Stimulated activated CD8-positive, alpha-beta memory T cell treated with anti-CD3 and anti-CD28 coated beads, Interleukin-4, amount 100 ng/mL, for 24 hours (primary cell): ENCODE measurements around the gene FZD4.
"Not testable (repeated sequence)": the region's sequence is repeated elsewhere in the genome, so short reads cannot be mapped to it uniquely, and the experiment has no call there.

Experiments
- DNase-seq: peaks from one replicate; pipeline ENCODE4 v3.0.0-alpha.2; 2020; ENCODE audit warnings: low read depth

FZD4 gene

DNA sequence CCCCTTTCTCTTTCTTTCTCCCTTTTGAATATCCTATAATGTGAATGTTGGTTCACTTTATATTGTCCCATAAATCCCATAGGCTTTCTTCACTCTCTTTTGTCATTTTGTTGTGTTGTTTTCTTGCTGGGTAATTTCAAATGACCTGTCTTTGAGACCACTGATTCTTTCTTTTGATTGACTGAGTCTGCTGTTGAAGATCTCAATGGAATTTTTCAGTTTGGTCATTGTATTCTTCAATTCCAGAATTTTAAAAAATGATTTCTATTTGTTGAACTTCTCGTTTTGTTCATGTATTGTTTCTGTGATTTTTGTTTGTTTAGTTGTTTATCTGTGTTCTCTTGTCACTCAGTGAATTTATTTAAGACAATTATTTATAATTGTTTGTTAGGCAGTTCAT is 17.5 kb upstream of the FZD4 start:
- no peak for DNase-seq

DNA sequence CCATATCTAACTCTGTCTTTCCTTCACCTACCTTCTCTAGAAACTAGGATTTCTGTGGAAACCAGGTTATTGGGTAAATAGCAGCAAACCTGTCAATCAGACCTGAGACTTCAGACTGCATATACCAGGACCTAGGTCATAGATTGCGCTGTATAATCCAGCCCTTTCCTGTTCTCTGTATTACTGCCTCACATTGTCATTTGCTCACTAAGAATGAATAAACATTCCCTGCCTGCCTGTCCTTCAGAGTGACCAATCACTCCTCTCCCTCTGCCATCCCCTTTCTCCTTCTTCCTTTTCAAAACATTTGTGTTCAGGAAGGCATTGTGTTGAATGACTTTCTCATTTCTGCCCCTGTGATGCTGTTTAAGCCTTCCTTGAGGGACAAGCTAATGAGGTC is 14.1 kb upstream of the FZD4 start:
- DNase-seq: no peak

DNA sequence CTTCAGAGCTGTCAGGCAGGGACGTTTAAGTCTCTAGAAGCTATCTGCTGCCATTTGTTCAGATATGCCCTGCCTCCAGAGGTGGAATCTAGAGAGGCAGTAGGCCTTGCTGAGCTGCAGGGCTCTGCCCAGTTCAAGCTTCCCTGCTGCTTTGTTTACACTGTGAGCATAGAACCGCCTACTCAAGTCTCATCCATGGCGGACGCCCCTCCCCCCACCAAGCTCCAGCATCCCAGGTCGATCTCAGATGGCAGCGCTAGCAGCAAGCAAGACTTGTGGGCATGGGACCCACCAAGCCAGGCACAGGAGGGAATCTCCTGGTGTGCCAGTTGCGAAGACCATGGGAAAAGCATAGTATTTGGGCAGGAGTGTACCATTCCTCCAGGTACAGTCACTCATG is 12.4 kb upstream of the FZD4 start:
- not testable (repeated sequence) for DNase-seq

DNA sequence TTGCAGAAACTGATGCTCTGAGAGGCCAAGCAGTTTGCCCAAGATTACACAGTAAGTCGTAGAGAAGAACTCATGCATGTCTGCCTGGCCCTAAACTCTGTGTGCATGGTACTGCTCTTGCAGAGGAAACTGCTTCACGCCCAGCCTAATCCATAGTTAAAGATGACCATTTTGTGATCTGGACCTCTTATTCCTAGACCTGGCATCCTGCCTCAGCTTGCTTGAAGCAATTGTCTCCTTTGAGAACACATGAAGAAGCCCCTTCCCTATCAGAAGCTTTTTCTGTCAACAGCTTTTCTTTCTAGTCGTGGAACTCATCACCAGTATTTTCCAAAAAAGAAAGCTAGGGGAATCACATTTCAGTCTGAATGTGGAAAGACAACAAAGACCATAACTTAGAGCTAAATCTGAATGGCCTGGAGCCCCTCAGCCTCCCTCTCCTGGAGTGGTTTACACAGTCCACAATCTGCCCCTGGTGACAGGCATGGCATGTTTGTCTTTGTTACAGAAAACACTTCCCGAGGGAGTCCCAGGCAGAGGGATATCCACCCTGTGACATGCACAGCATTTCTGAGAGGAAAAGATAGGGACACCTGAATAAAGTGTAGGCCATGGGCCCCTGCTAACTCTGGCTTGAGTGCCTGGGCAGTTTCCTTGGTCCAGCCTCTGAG is 2.9 kb upstream of the FZD4 start:
- no peak for DNase-seq

DNA sequence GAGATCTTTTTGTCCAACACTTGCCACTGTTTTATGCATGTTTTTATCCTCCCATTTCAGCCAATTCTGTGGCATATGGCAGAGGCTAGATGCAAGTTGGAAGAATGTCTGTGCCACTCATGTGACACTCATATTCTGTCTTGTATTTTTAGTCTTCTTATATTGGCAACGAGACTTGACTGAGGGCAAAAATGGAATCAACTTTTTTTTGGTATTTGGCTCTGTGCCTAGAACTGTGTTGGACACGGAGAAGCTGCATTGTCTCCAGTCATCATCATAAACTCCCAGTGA is 1.7 kb upstream of the FZD4 start:
- no peak for DNase-seq

DNA sequence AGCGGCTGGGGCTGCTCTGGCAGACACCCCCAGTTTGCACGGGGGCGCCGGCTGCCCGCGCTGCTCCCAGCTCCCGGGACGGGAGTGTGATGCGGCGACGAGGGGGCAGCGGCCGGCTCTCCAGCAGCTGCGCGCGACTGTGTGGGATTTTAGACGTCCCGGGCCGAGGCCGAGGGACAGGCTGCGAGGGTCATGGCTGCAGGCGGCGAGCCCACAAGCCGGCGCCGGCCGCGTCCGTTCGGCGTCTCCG is 159 bp downstream of the FZD4 start:
- no peak for DNase-seq

DNA sequence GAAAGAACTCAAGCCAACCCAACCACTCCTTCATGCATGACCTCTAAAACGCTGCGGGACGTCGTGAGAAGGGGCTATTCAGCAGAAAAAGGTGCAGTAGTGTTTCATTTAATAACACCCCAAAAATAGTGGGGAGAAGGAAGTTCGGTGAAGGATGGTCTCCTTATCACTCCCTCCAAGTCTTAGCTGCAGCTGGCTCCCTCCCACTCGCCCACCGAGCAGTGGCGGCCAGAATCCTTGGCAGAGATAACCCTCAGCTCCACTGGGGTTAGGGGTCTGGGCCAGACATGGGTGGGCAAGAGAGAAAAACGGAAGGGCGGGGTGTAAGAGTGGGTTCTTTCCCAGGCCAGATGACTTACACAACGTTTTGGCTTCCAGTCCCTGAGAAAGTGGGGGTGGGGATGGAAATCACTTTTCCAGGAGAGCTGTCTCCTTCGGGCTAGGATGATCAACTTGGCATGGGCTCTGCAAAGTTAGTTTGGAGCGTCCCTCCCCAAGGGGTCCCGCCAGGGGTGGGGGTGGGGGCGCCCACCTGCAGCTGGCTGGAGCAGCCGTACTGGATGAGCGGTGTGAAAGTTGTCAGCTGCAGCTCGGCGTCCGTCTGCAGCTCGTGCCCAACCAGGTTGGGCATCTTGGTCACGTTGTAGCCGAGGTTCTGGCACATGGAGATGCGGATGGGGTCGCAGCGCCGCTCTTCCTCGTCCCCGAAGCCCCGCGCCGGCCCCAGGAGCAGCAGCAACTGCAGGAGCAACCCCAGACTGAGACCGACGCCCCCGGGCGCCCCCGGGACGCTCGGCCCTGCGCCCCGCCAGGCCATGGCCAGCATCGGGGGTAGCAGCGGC is 705 bp downstream of the FZD4 start:
- no peak for DNase-seq

DNA sequence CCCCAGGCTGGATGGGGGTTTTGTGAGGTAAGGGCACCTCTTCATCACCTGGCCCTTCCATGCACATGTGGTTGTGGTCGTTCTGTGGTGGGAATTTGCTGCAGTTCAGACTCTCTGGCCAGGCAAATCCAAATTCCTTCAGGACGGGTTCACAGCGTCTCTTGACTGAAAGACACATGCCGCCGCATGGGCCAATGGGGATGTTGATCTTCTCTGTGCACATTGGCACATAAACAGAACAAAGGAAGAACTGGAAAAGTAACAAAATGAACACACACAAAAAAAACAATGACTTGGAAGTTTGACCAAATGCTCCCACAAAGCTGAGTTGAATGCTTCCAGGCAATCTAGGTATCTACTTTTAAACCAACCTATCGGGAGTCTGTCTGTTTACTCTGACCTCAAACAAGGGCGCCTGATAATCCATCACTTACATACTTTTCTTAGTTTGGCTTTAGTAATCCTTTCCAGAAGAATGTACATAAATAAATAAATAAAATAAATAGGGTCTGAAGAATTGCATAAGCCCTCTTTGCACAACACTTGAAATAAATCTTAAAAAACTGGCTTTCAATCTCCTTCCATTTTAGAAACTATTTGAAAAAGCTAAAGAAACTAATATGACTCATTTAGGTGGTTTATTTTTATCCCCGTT is 2.8 kb downstream of the FZD4 start:
- no peak for DNase-seq

DNA sequence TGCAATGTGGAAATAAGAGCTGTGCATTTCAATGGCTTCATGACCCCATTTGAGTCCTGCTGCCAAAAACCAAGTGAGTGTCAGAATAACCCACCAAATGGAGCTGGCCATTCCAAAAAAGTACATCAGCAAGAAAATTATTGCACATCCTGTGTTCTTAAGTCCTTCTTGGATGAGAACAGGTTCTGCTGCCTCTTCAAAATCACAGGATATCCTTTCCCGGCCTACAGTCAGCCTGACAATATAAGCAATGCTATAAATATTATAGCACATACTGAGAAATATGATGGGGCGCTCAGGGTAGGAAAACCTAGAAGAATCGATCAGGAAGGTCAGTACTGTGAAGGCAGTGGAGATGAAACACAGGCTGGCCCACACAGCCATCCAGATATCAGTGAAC is 3.5 kb downstream of the FZD4 start:
- DNase-seq: no peak

DNA sequence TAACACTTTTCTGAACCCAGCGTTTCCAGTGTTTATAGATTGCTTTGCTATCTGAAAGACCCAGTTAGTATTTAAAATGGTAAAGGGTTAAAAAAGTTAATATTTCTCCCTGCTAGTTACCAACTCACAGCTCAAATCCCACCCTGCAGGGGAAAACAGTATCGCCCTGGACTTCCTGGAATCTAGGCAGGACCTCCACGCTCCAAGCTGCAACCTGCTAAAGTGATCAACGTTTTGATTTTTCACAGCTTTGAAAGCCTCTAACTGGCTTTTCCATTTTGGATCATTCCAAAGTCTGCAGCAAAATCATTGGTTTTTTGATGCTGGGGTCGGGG is 4.6 kb downstream of the FZD4 start:
- no peak for DNase-seq

DNA sequence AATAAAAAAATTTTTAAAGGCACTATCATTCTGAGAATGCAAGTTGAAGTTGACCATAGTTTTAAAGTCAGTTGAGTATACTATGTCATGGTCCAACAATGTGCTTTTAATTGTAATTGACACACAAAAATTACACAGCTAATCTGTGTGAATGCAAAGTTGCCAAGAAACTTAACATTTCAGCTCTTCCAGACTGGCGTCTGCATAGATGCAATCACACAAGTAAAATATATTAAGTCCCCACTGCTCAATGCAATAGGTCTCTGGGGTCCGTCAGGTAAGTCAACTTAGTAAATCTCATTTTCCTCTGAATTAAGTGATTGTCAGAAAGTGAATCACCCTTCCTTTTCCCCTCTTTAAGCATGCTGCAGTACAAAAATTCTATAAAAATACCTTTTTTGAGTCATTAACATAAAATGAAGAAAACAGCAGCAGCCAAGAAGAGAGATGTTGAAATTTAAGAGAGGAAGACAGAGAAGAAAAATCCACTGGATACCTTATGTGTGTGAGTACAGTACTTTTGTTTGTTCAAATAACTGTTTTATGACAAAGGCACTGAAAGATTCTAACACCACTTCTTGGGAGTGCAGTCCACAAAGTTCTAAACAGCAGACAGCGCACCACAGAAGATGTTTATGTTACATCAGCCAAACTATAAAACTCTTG is 5.1 kb downstream of the FZD4 start:
- DNase-seq: no peak

DNA sequence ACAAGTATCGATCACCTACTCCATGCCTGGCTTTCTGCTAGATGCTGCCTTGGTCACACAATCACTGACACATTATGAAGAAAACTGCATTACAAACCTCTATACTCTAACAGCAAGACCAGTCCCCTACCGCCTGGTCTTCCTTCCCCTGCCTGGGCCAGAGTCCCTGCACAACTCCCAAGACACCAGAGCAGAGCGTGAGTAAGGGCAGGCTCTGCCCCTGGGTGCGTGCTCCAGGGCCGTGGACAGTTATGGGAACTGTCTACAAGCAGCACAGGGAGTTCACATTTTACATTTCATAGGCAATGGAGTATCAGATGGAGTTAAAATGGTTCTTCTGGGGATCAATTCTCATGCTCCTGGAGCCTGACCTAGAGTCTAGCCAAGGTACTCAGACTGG is 6.5 kb downstream of the FZD4 start:
- DNase-seq: no peak

DNA sequence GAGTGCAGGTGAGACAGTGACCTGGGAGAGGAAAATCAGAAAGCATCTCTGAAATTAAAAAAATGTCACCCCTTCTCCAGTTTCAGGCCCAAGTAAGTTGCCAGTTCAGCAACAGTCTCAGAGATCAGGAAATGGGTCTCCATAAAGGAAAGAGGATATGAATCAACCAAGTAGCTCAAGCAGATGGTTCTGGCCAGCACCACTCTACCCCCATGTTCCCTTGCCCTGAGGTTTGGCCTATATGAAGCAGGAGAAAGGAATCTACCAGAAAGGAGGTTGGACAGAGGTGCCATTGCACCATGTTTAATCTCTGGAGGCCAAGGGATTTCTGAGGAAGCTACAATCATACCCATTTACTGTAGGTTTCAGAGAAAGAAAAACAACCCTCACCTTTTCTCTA is 7.7 kb downstream of the FZD4 start:
- DNase-seq: no peak

DNA sequence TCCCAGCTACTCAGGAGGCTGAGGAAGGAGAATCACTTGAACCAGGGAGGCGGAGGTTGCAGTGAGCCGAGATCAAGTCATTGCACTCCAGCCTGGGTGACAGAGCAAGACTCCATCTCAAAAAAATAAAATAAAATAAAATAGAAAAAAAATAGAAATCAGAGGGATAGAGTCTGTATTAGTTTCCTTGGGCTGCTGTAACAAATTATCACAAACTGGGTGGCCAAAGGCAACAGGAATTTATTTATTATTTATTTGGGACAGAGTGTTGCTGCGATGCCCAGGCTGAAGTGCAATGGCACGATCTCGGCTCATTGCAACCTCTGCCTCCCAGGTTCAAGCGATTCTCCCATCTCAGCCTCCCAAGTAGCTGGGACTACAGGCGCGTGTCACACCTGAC is 11.7 kb downstream of the FZD4 start:
- DNase-seq: not testable (repeated sequence)

DNA sequence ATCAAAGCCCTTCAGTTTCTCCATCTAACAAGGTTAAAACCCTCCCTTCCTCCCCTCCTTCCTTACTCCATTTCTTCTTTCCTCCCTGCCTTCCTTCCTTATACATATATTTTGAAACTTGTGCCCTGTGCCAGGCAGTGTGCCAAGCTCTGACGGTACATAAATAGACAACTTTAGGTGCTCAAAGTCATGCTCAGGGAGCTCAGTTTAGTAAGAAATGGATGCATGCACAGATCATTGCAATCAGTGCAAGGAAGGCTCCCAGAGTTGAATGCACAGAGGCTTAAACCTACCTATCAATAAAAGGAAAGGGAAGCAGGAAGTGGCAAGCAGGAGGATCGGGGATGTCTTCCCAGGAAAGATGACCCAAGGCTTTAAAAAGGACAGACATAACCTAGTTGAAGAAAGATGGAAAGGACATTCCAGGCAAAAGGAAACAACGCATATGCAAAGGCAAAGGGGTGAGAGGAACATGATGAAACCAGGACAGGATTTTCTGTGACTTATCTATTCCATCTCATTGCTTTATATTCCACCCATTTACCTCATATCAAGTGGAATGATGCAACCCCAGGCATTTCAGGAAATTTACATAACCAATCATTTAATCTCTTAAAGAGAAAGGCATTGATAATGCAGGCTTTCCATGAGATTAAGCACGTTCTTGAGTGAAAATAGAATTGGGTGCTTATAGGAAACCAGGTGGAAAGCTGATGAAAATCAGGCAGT is 13.2 kb downstream of the FZD4 start:
- DNase-seq: no peak

DNA sequence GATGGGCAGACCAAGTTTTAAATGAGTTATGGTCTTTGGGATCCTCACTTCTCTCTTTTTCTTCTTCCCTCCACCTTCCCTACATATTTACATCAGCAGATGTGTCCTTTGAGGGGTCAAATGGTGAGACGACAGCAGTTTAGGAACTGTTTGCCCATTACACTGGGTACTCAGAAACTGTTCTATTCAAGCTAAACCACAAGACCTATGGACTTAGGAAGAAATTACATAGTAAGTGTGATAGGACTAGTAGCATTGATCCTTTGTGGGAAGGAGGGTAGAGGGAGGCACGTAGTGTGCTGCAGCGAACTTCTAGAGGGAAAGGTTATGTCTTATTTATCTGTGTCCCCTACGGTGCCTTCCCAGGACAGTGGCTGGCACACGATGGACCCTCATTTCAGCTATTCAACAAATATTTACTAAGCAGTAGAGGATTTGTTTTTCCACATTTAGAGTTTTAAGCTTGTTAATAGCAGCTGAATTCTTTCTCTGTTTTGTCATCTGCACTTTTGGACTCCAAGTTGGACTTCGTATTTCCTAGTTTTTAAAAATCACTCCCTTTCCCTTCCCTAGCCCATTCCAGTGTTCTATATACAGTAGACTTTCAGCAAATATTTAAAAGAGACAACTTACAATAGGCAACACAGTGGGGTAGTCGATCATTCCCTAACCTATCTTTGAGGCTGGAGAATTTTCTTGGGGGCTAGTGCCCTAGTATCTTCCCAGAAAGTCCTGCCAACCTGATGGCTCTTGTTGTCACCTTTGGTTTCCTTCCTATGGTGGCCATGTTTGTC is 13.9 kb downstream of the FZD4 start:
- DNase-seq: no peak

DNA sequence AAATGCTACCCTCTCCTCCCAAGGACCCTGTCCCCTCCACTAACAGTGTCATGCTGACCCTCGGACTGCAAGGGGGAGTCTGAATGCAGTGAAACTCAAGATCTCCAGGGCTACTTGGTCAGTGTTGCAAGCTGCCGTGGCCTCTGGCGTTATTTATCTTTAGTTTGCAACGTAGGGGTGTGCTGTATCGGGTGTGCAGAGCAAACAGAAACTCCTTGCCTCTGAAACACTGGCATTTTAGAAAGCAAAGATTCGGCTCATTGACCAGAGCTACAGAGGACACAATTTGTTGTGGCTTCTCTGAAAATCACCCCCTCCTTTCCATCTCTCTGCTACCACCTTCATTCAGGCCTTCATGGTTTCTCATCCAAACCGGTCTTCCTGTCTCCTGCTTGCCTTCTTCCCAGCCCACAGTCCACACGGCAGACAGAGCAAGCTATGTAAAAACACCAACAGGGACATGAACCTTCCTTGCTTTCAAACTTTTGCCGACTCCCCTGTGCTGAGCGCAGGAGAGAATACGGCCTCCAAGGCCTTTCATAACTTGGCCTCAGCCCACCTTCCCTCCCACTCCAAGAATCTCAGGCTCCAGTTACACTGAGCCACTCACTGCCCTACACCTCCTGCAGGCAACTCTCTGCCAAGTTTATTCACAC is 14.9 kb downstream of the FZD4 start:
- no peak for DNase-seq

DNA sequence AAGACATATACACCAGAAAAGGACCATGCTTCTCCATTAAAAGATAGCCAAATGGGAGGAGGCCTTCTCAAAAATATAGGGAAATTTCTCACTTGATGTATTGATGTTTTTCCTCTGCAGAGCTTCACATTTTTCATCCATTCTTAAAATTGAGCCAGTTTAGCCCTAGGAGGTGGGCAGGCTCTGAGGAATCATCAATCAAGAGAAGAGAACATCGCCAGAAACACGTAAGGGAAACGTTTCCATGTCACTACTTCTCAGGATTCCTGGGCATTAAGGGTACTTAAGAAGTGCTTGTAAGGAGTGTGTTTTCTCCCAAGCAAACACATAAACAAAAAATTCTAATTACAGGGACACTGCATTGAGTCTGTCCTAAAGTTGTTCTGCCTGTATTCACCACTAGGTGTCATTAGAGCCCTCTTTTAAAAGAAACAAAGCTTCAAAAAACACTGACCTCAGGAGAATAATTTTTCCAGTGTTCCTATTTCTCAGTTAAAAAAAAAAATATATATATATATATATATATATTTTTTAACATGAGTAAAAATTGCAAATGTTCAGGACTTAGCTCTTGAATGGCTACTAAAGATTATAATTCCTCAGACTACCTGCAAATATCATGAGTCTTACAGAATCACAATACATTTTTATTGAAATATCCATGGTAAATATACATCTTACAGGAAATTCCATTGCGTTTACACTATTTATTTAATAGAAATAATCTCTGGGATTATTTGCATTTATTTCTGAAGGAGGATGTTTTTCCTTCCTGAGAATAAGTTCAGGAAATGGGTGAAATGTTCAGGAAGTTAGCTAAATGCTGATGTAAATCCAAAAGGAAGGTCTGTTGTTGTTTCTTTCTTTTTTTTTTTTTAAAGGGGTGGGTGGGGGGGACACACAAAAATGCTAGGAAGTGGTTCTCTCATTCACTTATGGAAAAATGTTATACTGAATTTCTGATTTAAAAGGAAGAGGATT is 16.0 kb downstream of the FZD4 start:
- DNase-seq: no peak

DNA sequence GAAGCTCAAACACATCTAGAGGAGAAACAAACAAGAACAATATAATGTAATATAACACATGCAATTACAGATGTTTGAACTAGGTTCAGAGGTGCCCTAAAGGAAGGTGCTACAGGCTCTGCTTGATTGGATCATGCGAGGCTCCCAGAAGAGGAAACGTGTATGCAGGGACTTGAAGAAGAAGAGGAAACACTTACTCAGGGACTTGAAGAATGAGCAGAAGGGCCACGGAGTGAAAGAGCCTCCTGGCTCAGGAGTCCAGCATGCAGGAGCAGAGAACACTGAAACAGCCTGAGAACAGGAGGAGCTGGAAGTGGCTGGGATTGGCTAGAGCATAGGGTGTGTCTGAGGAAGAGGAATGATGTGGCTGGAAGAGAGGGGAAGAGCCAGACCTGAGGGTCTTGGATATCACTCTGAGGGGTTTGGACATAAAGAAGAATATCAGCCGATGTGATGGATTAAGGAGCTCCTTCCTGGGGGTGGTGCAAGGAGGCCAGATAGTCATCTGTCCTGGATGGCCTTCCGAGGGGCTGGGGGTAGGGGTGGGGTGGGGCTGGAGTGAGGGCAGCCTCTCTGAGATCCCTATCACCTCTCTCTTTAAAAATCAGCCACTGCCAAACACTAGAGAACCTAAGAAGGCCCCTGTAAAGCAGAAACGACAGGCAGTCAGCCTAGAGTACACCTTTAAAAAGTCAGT is 16.8 kb downstream of the FZD4 start:
- no peak for DNase-seq
